Neural crest cell (in vitro differentiated cells): ENCODE data around the gene ZFP57. TPM values are rescaled to one million over a fixed set of nuclear protein-coding genes. Genes with fewer than 3 reads are reported as not detected.

Experiments
- DNase-seq: peaks from one replicate; pipeline ENCODE4 v3.0.0; 2021; ENCODE audit warnings: low read depth, mixed read lengths, low spot score
- H3K27ac Mint-ChIP-seq: one replicate; pipeline ENCODE4 v1.8.0; 2021; ENCODE audit warnings: mild to moderate bottlenecking, mixed read lengths; ENCODE audit not compliant: unreplicated experiment
- H3K27me3 Mint-ChIP-seq: 2 replicates; pipeline ENCODE4 v1.8.0; 2021; ENCODE audit warnings: low read depth, mild to moderate bottlenecking, mixed read lengths
- H3K36me3 Mint-ChIP-seq: 2 replicates; pipeline ENCODE4 v1.8.0; 2021; ENCODE audit warnings: low read depth, mild to moderate bottlenecking, mixed read lengths
- H3K4me1 Mint-ChIP-seq: 2 replicates; pipeline ENCODE4 v1.8.0; 2021; ENCODE audit warnings: mixed read lengths
- H3K4me3 Mint-ChIP-seq: one replicate; pipeline ENCODE4 v1.8.0; 2021; ENCODE audit warnings: mild to moderate bottlenecking, mixed read lengths
- H3K9me3 Mint-ChIP-seq: 2 replicates; pipeline ENCODE4 v1.8.0; 2021; ENCODE audit warnings: mixed read lengths
- total RNA-seq: library from RNA; stranded (reverse); gene quantifications from 2 replicates; pipeline ENCODE4 v1.2.1, GENCODE V29; 2021
- TF ChIP-seq, protein P1 (sequence below): fragments of 200-600 bp; sonication (generic); conservative IDR thresholded peaks from 2 replicates; pipeline ENCODE4 v1.5.0; 2021; ENCODE audit warnings: antibody characterized with exemption, mild to moderate bottlenecking

ZFP57 gene
- total RNA-seq, 1 donor from 2014 or later: not detected

- no peaks in the 10 kb centered on the region for H3K9me3 Mint-ChIP-seq
- no peak overlapping the region for H3K4me3 Mint-ChIP-seq
- H3K27me3 Mint-ChIP-seq: peaks cover 91% of the 10 kb centered on the region
- DNase-seq: no peak
- H3K4me1 Mint-ChIP-seq: no peaks in the 10 kb centered on the region
- no peaks in the 10 kb centered on the region for H3K36me3 Mint-ChIP-seq
- H3K27ac Mint-ChIP-seq: no peak overlapping the region
- TF ChIP-seq, protein P1, sequence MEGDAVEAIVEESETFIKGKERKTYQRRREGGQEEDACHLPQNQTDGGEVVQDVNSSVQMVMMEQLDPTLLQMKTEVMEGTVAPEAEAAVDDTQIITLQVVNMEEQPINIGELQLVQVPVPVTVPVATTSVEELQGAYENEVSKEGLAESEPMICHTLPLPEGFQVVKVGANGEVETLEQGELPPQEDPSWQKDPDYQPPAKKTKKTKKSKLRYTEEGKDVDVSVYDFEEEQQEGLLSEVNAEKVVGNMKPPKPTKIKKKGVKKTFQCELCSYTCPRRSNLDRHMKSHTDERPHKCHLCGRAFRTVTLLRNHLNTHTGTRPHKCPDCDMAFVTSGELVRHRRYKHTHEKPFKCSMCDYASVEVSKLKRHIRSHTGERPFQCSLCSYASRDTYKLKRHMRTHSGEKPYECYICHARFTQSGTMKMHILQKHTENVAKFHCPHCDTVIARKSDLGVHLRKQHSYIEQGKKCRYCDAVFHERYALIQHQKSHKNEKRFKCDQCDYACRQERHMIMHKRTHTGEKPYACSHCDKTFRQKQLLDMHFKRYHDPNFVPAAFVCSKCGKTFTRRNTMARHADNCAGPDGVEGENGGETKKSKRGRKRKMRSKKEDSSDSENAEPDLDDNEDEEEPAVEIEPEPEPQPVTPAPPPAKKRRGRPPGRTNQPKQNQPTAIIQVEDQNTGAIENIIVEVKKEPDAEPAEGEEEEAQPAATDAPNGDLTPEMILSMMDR: no peak
Observed at GRCh38 chr6:29727637-29728036, 46.7 kb upstream of the ZFP57 start.

DNA sequence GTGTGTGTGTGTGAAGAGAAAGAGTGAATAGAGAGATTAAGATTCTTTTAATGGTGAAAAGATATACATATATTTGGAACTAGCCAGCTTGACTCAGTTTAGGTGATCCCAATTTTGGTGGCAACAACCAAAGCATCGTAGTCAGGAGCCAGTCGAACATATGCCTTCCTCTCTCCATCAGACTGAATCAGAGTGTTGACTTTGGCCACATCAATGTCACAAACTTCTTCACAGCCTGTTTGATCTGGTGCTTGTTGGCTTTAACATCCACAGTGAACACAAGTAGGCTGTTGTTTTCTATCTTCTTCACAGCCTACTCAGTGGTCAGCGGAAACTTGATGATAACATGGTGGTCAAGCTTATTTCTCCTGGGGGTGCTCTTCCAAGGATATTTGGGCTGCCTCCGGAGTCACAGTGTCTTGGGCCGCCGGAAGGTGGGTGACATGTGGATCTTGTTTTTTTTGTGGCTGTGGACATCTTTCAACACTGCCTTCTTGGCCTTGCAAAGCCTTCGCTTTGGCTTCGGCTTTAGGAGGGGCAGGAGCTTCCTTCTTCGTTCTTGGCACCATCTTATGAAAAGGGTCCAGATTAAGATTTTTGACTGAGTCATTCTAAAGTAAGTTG is 45.7 kb upstream of the ZFP57 start:
- TF ChIP-seq, protein P1: no peak
- Mint-ChIP-seq H3K36me3 (no peaks in the 10 kb centered on the region), H3K27ac (no peak overlapping the region), H3K4me1 (no peaks in the 10 kb centered on the region), H3K9me3 (no peaks in the 10 kb centered on the region), H3K4me3 (no peak overlapping the region), H3K27me3 (peaks cover 96% of the 10 kb centered on the region)
- no peak for DNase-seq

GRCh38 chr6:29726001-29726400 is 45.0 kb upstream of the ZFP57 start:
- no peak for DNase-seq
- Mint-ChIP-seq H3K27ac (no peak overlapping the region), H3K4me1 (no peaks in the 10 kb centered on the region), H3K27me3 (peaks cover 95% of the 10 kb centered on the region), H3K9me3 (no peaks in the 10 kb centered on the region), H3K4me3 (no peak overlapping the region), H3K36me3 (no peaks in the 10 kb centered on the region)
- TF ChIP-seq, protein P1: no peak

- H3K27me3 Mint-ChIP-seq: peaks cover 92% of the 10 kb centered on the region
- H3K27ac Mint-ChIP-seq: no peak overlapping the region
- H3K4me1 Mint-ChIP-seq: no peaks in the 10 kb centered on the region
Observed at GRCh38 chr6:29724937-29725869, 44.3 kb upstream of the ZFP57 start.

More at GRCh38 chr6:29724937-29725869, 44.3 kb upstream of the ZFP57 start:
- Mint-ChIP-seq H3K36me3 (no peaks in the 10 kb centered on the region), H3K9me3 (no peaks in the 10 kb centered on the region), H3K4me3 (no peak overlapping the region)
- TF ChIP-seq, protein P1: no peak
- DNase-seq: no peak
